Stimulated activated CD8-positive, alpha-beta memory T cell treated with anti-CD3 and anti-CD28 coated beads, Interleukin-7, amount 100 ng/mL, for 4 hours (primary cell): Measurements from ENCODE around the gene RPL10.
A peak's percentile ranks its signal among the peaks of the same experiment; 100 is the strongest.
"Not testable (repeated sequence)": the region's sequence is repeated elsewhere in the genome, so short reads cannot be mapped to it uniquely, and the experiment has no call there.

ENCODE experiments used
- DNase-seq, 2 donors: peaks; one replicate each; pipeline ENCODE4 v3.0.0-alpha.2; 2020; ENCODE audit warnings: low read depth in 2 of 2

The RPL10 gene

GRCh38 chrX:154378059-154378798 is 19.9 kb upstream of the RPL10 start:
- DNase-seq: peak in 1 of 2 donors; percentile 27

- peak; percentile 93 to 95 for DNase-seq
Observed at GRCh38 chrX:154378799-154379568, 19.2 kb upstream of the RPL10 start, which contains the start of gene EMD. EMD (plus strand) TSS chrX:154379295; CDS start chrX:154379485, 190 bp downstream.

GRCh38 chrX:154379569-154379951 is 18.6 kb upstream of the RPL10 start:
- DNase-seq: no peak

GRCh38 chrX:154380153-154380552 is 18.0 kb upstream of the RPL10 start:
- DNase-seq: no peak

DNA sequence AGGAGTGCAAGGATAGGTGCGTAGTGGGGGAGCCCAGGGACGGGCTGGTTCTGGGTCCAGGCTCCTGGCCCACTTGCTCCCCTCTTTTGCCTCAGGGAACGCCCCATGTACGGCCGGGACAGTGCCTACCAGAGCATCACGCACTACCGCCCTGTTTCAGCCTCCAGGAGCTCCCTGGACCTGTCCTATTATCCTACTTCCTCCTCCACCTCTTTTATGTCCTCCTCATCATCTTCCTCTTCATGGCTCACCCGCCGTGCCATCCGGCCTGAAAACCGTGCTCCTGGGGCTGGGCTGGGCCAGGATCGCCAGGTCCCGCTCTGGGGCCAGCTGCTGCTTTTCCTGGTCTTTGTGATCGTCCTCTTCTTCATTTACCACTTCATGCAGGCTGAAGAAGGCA is 17.4 kb upstream of the RPL10 start:
- no peak for DNase-seq

DNA sequence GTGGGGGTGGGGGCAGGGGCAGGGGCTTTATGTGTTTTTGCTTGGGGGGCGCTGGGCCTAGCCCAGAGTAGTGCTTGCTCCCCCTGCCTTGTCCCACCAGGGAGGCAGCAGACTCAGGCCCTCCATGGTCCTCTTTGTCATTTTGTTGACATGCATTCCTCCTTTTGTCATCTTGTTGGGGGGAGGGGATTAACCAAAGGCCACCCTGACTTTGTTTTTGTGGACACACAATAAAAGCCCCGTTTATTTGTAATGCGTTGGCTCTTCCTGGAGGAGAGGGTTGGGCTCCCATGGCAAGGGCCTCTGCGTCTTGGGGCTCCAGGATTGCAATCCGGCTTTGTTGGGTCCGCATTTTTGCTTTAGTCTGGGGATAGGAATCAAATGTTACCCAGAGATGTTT is 16.9 kb upstream of the RPL10 start:
- no peak for DNase-seq

- no peak for DNase-seq
Observed at GRCh38 chrX:154382483-154383069, 15.6 kb upstream of the RPL10 start.

DNA sequence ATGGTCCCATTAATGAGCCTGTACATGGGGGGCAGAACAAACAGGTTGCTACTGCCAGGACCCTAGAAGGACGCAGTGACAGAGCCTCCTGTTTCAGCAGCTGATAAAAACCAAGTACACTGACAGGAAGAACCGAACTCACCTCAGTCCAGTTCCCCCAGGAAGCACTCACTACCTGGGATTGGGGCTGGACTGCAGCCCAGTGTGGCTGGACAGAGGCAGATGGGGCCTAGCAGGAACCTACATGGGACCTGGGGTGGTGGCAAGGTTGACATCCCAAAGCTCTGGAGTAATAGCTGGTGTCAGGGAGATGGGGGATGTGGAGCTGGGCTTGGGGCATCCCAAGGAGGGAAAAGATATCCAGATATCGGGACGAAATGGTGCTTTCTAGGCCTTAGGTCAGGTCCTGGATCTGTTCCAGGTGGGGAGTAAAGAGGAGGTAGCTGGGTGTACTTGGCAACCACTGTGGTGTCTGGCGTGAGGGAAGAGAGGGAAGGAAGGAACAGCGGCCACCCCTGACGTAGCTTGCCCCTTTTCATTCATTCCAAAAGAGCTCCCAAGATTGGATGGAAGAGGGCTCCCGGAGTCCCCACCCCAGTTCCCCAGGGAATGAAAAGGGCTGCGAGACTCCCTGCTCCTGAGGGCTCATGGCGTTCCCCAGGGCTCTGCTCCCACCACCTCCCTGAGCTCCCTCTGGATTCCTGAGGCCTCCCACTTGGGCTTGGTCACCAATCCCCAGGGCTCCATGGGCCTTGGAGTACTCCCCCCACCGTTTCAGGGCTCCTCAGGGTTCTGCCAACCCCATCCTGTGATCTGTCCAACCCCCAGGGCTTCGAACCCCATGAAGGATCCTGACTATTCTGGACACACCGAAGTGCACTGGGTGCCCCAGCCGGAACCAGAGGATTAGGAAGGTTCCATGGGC is 14.6 kb upstream of the RPL10 start:
- no peak for DNase-seq

DNA sequence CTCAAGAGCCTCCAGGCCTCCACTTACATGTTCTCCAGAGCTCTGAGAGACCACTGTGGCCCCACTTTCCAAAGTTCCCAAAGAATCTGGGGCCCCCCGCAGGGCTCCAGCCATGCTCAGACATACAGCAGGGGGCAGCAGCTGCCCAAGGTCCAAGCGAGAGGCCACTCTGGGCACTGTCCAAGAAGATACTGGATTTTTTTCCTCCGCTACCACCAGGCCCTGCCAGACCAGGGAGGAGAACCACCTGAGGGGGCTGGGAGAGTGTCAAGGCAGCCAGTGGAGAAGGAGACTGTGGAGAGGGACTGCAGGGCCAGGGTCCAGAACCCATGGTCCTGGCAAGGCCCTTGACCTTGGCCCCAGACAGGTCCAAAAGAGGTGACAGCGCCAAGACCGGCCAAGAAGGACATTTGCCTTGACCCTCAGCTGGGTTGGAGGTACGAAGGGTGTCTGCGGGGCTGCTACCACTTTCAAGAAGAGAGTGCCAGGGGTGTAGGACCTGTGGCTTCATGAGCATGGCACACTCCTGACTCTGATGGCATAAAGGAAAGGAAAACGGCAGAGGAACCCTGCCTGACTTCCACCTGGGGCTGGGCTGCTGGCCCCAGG is 13.8 kb upstream of the RPL10 start:
- DNase-seq: no peak

GRCh38 chrX:154388094-154388493 is 10.1 kb upstream of the RPL10 start:
- DNase-seq: not testable (repeated sequence)

DNA sequence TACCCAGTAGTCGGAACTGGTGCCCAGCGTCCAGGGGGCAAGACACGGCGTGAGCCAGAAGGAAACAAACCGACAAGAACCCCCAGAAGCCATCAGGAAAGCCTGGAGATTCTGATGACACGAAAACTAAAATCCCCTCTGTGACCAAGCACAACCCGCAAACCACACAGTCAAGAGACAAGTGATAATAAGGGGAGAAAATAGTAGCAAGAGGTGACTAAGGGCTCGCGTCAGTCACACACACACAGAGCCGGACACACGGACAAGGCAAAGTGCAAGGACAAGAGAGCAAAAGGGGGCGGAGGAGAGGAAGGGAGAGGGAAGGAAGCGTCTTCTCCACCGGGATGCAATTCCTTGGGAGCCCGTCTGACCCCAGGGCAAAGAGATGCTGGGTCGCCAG is 9.5 kb upstream of the RPL10 start:
- DNase-seq: not testable (repeated sequence)

DNA sequence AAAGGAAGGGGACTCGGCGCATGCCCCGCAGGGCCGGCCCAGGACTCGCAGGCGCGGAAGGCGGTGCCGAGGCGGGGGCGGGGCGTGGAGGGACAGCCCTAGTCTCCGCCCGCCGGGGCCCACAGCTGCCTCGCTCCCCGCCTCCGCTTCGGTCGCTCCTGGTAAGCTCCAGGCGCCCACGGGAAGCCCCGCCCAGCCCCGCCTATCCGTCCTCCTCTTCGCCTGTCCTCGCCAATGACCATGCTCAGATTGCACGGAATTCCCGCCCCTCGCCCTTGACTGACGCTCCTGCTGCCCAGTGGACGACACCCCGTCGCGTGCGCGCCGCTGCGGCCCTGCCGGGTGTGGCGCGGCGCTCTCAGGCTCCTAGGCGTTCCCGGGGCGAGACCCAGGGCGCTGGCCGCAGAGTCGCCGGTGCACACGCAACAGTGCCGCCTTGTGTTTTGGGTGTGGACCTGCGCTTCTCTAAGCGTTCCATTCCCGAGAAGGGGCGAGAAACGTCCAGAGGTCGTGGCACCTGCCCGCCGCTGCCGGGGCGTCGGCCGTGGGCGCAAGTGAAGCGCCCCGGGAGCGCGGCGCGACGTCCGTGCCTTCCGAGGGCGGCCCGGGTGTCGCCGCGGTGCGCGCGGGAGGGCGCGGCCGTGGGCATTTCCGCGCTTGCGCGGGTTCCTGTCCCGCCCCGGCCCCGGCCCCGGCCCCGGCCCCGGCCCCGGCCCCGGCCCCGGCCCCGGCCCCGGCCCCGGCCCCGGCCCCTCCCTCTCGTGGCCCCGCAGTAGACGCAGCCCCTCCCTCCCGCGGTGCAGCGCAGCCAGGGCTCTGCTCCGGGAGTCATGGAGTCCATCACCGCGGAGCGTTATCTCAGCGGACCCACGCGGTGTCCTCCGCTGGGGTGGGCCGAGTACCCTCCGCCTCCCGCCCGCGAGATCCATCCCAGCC is 8.1 kb upstream of the RPL10 start:
- DNase-seq: not testable (repeated sequence)

GRCh38 chrX:154396363-154396762 is 1.8 kb upstream of the RPL10 start:
- not testable (repeated sequence) for DNase-seq

DNA sequence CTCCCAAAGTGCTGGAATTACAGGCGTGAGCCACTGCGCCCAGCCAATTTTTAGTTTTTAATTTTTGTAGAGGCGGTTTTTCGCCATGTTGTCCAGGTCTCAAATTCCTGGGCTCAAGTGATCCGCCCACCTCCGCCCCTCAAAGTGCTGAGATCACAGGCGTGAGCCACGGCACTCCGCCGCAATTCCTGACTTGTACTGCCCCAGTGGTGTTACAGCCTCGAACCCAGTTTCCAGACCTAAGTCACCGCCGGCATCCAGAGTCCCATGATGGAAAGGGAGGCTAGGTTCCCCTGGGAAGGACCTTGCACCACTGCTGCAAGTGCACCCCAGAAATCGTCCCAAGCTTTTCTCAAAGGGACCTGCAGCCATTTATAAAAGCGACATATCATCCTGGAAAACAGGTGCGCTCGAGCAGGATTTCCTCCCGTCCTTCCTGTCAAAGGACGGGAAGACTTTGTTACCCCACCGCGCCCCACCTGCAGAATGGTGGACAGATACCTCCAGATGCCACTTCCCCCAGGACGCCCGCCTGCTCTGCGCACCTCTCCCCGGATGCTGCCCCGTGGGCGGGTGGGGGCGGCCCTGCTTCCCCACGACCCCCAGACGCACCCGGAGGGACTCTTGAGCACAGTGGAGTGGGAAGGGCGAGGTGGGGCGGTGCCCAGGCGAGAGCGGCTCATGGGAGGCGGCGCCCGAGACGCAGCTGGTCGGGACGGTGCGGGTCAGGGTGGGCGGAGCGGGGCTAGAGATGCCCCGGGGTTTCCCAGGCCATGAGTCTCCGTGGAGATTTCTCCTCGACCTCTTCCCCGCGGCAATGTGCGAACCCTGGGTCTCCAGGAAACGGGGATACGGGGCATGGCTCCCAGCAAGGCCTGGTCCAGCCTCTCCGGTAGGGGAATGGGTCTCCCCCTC is 947 bp upstream of the RPL10 start:
- DNase-seq: peak; percentile 31 to 68

GRCh38 chrX:154398668-154399526 is 720 bp downstream of the RPL10 start:
- DNase-seq: peak; percentile 66 to 73

DNA sequence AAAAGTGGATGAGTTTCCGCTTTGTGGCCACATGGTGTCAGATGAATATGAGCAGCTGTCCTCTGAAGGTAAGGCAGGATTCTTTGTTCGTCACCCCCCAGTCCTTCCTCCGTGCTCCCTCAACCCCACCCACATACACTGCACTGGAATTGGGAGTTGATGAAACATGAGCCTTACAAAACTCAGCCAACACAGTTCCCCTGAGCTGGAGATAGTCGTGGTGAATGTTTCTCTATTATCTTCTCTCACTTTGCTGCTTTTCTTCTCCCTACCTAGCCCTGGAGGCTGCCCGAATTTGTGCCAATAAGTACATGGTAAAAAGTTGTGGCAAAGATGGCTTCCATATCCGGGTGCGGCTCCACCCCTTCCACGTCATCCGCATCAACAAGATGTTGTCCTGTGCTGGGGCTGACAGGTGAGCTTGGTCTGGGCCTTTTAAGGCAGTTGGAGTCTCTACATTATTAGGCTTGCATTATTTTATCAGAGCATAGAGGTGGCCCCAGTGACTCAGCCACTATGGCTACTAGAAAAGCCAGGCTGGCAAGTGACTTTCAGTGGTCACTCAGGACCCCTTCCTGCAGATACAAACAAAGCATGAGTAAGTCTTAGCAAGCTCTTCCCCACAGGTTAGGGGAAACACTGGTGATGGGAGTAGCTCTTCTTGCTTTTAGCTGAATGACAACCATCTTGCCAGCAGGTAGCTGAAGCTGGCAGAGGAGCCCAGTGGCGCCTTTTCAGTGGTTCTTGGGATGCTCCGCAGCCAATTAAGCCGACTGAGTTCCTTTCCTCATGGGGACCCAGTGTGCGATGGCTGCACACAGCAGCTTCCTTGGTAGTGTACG is 1.6 kb downstream of the RPL10 start:
- DNase-seq: no peak

- DNase-seq: not testable (repeated sequence)
Observed at GRCh38 chrX:154400369-154400817, 2.2 kb downstream of the RPL10 start.
